Measurements from ENCODE around the gene SUCLG1.
"Not testable (repeated sequence)": the region's sequence is repeated elsewhere in the genome, so short reads cannot be mapped to it uniquely, and the experiment has no call there.

Gene SUCLG1

GRCh38 chr2:84409531-84409930 is 49.5 kb downstream of the SUCLG1 start:
- no peak for DNase-seq

- not testable (repeated sequence) for DNase-seq
Measured at GRCh38 chr2:84402111-84402510, 57.0 kb downstream of the SUCLG1 start.

- DNase-seq: not testable (repeated sequence)
Measured at GRCh38 chr2:84399839-84400238, 59.2 kb downstream of the SUCLG1 start.

GRCh38 chr2:84395820-84396219 is 63.3 kb downstream of the SUCLG1 start:
- no peak for DNase-seq

- DNase-seq: no peak
Measured at GRCh38 chr2:84394628-84395027, 64.5 kb downstream of the SUCLG1 start.

GRCh38 chr2:84393829-84394228 is 65.3 kb downstream of the SUCLG1 start:
- DNase-seq: no peak

- DNase-seq: no peak
Measured at GRCh38 chr2:84389794-84390193, 69.3 kb downstream of the SUCLG1 start.

- DNase-seq: no peak
Measured at GRCh38 chr2:84388921-84389490, 70.1 kb downstream of the SUCLG1 start.

GRCh38 chr2:84388133-84388532 is 70.9 kb downstream of the SUCLG1 start:
- DNase-seq: no peak

- no peak for DNase-seq
Measured at GRCh38 chr2:84386336-84387040, 72.6 kb downstream of the SUCLG1 start.

- no peak for DNase-seq
Measured at GRCh38 chr2:84383271-84383670, 75.8 kb downstream of the SUCLG1 start.

- DNase-seq: no peak
Measured at GRCh38 chr2:84380875-84381274, 78.2 kb downstream of the SUCLG1 start.

GRCh38 chr2:84378960-84379359 is 80.1 kb downstream of the SUCLG1 start:
- DNase-seq: no peak

- DNase-seq: no peak
Measured at GRCh38 chr2:84375020-84375419, 84.1 kb downstream of the SUCLG1 start.

- DNase-seq: no peak
Measured at GRCh38 chr2:84373866-84374265, 85.2 kb downstream of the SUCLG1 start.
